HG03039 (cell line): ENCODE results near the gene STRIP2.
"Not testable (repeated sequence)": the region's sequence is repeated elsewhere in the genome, so short reads cannot be mapped to it uniquely, and the experiment has no call there.

Experiments
- ATAC-seq: cut with Tn5 transposase; IDR thresholded peaks from one replicate; pipeline ENCODE4 v1.9.1; 2021; ENCODE audit warnings: mild to moderate bottlenecking, moderate library complexity; ENCODE audit not compliant: unreplicated experiment

Gene STRIP2

DNA sequence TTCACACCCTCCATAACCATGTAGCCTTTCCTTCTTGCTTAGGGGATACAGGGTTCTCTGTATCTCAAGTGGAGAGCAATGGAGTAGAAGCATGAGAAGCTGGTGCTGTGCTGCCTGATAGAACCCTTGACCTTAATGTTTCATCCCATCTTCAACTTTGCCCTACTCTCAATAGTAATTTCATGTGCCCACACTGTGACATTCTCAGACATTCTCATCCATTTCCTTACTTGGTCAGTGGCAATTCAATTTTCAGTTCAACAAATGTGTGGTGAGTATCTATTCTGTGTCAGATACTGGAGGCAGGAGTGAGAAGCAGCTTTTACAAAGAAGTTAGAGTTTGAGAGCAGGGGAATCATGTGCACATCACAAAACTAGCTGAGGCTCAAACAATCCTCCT is 16.1 kb downstream of the STRIP2 start:
- ATAC-seq, result no peak

DNA sequence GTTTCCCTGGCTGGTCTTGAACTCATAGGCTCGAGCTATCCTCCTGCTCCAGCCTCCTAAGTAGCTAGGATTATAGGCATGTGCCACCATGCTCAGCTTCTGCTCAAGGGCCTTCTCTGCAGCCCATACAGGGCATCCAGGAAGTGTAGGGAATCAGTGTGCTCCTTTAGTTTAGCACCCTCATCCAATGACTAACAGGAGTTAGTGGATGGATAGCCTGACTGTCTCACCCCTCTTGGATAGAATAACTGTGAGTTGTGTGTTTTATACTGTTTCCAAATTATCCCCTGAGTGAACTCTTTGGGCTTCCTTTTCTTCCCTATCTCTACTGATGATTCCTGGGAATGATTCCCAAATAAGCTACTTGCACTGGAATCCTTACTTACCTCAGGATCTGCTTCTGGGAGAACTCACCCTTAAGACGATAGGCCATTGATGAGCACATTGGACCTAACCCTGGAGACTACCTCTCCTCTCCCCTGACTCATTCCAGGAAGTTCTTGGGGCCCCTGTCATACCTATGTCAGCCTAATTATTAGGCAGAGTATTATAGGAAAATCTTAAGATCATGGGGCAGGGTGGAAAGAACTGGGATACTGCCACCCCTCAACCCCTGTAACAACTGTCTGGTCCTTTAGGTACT is 18.5 kb downstream of the STRIP2 start:
- ATAC-seq, result no peak

GRCh38 chr7:129453510-129454248 is 19.4 kb downstream of the STRIP2 start:
- ATAC-seq, result no peak

- ATAC-seq, result no peak
Measured at GRCh38 chr7:129454249-129454551, 20.0 kb downstream of the STRIP2 start.

GRCh38 chr7:129456421-129456820 is 22.2 kb downstream of the STRIP2 start:
- no peak for ATAC-seq

GRCh38 chr7:129457101-129457500 is 22.9 kb downstream of the STRIP2 start:
- no peak for ATAC-seq

- ATAC-seq, result no peak
Measured at GRCh38 chr7:129458171-129458570, 23.9 kb downstream of the STRIP2 start.

- ATAC-seq, result no peak
Measured at GRCh38 chr7:129461809-129462208, 27.6 kb downstream of the STRIP2 start.

DNA sequence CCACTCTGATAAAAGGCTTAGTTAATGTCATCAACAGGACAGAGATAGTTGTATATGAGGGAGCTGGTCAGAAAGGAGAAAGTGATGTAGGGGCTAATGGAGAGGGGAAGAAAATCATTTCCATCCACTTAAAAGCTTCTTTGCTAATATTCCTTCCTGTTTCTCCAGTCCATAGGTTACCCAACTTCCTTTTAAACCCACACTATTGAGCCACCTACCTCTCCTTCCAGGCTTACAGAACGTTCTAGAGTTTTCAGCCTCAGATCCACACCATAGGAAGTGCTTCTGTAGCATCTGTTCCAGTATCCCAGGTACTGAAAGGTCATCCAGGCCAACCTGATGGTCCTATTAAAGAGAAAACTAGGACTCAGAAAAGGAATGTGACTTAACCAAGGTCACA is 28.2 kb downstream of the STRIP2 start:
- ATAC-seq, result no peak

DNA sequence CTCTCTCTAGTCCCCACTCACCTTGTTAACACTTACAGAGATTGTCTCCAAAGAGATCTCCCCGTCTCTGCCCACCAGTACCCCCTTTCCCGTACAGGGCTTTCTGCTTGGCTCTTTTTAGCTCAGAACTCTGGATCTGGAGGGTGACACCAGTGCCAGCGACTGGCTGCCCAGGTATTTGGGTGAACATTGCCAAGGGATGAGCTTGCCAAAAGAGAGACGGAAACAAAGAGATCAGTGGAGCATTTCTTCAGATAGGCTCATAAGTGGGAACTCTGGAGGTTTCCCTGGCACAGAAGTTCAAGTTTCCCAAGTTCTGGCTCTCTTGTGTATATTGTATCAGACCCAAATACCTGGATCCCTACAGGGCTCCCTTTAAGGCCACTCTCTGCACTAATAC is 30.0 kb downstream of the STRIP2 start:
- no peak for ATAC-seq

DNA sequence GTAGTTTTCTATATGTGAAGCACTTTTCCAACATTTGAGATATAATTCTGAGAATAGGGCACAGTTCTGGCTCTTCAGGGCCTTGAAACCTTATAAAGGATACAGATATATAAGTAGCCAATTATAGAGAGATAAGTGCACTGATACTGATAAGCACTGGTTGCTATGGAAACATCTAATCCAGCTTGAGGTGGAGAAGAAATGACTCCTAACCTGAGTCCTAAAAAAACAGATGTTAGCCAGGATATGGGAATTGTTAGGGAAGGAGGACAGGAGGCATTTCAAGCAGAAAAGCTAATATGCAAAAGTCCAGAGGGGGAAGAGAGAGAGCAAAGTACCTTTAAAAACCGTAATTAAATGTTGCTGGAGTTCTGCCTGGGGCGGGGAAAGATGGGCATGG is 30.8 kb downstream of the STRIP2 start:
- no peak for ATAC-seq

GRCh38 chr7:129466796-129467195 is 32.6 kb downstream of the STRIP2 start:
- ATAC-seq, result no peak

DNA sequence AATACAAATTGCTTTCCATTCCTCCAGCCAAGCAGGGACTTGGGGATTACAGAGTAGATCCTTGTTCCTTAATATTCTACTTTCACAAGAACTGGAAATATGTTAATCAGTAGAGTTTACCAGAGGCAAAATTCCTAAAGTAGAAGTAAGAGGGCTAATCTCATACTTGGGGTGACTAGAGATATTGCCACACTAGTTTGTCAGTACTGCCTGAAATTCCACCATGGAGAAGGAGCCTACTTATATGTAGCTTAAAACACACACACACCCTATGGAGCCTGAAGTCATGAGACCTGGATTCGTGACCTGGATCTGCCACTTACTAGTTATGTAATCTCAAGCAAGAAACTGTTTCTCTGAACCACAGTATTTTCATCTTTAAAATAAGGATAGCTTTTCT is 33.9 kb downstream of the STRIP2 start:
- ATAC-seq, result no peak

GRCh38 chr7:129468547-129468946 is 34.3 kb downstream of the STRIP2 start:
- no peak for ATAC-seq

GRCh38 chr7:129469930-129470329 is 35.7 kb downstream of the STRIP2 start:
- ATAC-seq, result no peak

- ATAC-seq, result no peak
Measured at GRCh38 chr7:129470411-129470810, 36.2 kb downstream of the STRIP2 start.

- no peak for ATAC-seq
Measured at GRCh38 chr7:129471402-129471827, 37.2 kb downstream of the STRIP2 start.

- ATAC-seq, result not testable (repeated sequence)
Measured at GRCh38 chr7:129475931-129476330, 41.7 kb downstream of the STRIP2 start.

DNA sequence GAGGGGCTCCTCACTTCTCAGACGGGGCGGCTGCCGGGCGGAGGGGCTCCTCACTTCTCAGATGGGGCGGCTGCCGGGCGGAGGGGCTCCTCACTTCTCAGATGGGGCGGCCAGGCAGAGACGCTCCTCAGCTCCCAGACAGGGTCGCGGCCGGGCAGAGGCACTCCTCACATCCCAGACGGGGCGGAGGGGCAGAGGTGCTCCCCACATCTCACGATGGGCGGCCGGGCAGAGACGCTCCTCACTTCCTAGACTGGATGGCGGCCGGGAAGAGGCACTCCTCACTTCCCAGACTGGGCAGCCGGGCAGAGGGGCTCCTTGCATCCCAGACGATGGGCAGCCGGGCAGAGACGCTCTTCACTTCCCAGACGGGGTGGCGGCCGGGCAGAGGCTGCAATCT is 42.2 kb downstream of the STRIP2 start:
- ATAC-seq, result not testable (repeated sequence)

- ATAC-seq, result no peak
Measured at GRCh38 chr7:129479831-129480230, 45.6 kb downstream of the STRIP2 start.

GRCh38 chr7:129480674-129481363 is 46.6 kb downstream of the STRIP2 start:
- no peak for ATAC-seq

DNA sequence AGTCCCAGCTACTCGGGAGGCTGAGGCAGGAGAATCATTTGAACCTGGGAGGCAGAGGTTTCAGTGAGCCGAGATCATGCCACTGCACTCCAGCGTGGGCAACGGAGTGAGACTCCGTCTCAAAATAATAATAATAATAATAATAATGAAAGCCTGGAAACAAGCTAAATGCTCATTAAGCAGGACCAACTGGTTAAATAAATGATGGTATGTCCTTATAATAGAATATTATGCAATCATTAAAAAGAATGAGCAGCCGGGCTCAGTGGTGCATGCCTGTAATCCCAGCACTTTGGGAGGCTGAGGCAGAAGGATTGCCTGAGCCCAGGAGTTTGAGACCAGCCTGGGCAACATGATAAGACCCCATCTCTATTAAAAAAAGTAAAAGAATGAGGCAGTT is 47.1 kb downstream of the STRIP2 start:
- ATAC-seq, result not testable (repeated sequence)
